DMS153 (cell line): ENCODE measurements around the gene MYD88.

ENCODE experiments used
- DNase-seq: peaks from one replicate; lab custom pipeline; 2025; lab: John Stamatoyannopoulos, UW

Gene MYD88

DNA sequence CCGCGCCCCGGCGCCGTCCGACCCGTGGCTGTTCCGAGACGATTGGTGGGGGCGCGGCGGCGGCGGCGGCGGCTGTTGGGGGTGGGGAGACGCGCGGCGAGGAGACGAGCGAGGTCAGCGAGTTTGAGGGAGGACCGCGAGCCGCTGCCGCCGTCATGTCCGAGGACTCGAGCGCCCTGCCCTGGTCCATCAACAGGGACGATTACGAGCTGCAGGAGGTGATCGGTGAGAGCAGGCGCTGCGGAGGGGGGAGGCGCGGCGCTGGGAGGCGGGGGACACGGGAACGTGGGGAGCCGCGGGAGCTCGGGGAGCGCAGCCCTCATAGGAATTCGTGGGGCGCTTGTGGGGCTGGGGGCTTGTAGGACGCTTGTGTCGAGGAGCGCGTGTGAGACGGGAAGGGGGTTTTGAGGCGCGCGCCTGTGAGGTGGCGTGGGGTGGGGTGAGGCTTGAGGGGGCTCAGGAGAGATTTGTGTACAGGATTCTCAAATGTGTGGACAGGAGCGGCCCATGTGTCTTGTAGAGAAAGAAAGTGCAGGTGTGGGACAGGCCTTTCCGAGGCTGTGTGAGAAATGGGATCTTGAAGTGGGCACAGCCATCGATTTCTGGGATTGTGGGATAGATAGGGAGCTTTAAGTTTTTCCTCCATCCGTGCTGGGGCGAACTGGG, 27.4 kb downstream of the MYD88 start:
- DNase-seq = no peak

DNA sequence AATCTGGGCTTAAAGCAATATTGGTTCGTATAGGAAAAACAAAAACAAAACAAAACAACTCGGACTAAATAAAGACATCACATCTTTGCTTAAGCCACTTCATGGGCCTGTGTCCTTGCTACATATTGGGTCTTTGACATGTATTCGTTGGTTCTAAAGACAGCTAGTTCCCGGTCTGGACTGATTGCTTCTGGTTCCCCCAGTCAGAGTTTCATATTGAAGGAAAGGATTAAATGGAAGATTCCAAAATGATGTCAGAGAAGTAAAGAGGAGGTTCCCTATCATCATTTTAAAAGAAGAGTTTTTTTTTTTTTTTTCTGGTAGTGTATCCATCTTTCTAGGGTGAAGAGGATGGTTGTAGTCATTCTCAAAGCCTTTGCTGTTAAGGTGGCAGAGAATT, 29.1 kb downstream of the MYD88 start:
- DNase-seq = no peak

DNA sequence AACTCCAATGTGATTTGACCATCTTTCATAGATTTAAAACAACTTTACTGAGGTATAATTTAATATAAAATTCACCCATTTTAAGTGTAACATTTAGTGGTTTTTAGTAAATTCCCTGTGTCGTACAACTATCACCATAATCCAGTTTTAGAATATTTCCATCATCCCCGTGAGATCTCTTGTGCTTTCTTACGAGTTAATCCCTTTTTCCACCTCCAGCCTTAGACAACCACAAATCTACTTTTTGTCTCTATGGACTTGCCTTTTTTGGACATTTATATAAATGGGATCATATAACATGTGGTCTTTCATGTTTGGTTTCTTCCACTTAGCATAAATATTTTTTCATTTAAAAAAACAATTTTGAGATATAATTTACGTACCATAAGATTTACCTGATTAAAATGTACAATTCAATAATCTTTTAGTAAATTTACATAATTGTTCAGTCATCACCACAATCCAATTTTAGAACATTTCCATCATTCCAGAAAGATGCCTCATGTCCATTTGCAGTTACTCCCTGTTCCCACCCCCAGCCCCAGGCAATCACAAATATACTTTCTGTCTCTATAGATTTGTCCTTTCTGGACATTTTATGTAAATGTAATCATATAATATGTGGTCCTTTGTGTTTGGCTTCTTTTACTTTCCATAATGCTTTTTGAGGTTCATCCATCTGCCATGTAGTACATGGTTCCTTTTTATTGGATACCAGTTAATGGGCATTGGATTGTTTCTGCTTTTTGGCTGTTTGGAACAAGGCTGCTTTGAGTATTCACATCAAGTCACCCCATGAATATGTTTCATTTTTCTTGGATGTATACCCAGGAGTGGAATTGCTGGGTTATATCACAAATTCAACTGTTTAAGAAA, 29.9 kb downstream of the MYD88 start:
- DNase-seq = no peak

DNA sequence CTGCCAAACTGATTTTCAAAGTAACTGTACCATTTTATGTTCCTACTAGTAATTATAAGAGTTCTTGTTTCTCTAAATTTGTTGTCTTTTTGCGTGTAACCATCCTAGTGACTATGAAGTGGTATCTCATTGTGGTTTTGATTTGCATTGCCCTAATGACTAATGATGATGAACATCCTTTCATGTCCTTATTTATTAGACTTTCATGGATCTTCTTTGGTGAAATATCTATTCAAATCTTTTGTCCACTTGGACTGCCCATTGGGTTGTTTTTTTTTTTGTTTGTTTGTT, 30.5 kb downstream of the MYD88 start:
- DNase-seq = no peak

DNA sequence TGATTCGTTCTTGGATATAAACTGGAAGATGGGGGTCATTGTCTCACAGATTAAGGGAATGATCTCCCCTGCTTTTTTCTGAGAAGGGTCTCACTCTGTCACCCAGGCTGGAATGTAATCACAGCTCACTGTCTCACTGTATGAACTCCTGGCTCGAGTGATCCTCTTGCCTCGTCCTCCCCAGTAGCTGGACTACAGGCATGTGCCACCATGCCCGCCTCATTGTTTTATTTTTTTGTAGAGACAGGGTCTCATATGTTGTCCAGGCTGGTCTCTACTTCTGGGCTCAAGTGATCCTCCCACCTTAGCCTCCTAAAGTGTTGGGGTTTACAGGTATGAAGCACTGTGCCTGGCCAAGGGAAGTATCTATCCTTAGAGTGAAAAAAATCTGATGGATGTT, 32.3 kb downstream of the MYD88 start:
- DNase-seq = no peak

DNA sequence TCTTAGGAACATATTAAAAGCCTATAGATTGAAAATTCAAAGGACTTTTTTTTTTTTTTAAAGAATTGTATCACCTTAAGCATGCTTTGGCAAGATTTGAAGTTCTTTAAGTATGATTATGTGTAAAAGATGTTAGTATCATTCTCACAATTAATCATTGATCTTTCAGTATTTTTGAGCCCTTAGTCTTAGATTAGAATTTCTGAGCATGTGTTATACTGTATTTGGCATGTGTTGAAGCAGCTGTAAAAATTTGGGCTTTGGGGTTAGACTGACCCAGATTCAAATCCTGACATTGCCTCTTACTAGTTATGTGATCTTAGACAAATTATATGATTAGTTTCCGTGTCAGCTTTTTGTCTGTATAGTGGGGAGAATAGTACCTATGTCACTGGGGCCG, 33.2 kb downstream of the MYD88 start:
- no peak for DNase-seq

DNA sequence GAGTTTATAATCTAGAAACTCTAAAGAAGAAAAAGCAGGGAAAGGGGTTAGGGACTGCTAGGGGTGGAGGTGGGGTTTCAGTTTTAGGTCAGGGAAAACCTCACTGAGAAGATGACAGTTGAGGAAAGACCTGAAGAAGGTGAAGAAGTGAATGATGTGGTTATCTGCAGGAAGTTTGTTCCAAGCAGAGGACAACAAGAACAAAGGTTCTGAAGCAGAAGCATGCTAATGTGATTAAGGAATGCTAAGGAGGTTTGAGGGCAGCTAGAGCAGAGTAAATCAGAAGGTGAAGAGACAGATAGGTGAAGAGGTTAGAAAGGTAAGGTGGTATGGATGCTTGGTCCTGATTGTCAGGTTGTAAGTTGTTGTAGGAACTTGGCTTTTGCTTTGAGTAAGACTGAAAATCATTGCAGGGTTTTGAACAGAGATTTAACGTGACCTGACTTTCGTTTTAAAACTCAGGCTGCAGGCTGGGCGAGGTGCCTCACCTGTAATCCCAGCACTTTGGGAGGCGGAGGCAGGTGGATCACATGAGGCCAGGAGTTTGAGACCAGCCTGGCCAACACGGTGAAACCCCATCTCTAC, 35.5 kb downstream of the MYD88 start:
- no peak for DNase-seq

DNA sequence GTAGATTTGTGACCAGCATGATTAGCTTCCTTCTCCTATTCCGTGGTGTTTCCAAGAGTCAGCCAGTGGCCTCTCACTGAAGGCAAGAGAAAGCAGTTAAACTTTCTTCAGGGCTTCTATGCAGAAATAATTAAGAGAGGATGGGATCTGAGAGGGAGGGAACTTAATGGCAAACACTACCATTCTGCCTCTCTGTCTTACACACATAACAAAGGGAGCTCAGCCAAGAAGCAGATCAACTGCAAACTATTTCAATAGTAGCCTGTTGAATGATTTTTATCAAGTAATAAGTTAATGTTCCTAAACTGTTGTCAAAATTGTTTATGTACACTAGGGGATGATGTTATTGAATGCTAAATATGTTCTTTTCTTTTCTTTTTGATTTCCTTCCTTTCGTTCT, 38.7 kb downstream of the MYD88 start:
- no peak for DNase-seq

DNA sequence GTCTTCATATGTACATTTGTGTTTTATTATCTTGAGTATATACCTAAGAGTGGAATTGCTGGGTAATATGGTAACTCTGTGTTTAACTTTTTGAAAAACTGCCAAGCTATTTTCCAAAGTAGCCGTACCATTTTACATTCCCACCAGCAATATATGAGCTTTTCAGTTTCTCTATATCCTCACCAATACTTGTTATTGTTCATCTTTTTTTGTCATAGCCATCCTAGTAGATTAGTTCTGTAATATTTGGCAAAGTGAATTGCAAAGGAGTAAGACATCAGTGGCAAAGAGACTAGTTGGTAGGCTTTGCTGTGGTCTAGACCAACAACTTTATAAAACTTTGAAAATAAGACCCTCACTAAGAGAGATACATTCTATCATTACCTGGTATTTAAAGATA, 48.3 kb downstream of the MYD88 start:
- DNase-seq = no peak

DNA sequence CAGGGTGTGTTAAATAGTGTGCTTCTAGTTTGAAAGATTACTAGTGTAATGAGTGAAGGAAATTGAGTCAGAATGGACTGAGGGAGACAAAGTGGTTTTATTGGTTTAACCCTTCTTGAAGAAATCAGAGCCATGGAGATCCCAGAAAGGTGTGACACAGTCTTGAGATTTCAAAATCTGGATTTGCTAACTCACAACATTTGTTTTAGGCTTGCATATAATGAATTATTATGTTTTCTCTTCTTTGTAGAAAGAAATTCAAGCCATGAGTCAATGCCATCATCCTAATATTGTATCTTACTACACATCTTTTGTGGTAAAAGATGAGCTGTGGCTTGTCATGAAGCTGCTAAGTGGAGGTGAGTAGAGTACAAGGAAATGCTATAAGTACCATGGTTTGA, 52.0 kb downstream of the MYD88 start:
- DNase-seq = no peak
